ENCODE data around the gene ZSWIM8. TPM values are rescaled to one million over a fixed set of nuclear protein-coding genes. Genes with fewer than 3 reads are reported as not detected.
A peak's percentile ranks its signal among the peaks of the same experiment; 100 is the strongest.

The ZSWIM8 gene
- total RNA-seq, 1 donor from 2014 or later: 102 TPM

GRCh38 chr10:73773152-73773879 is 12.1 kb upstream of the ZSWIM8 start:
- H3K27me3 Mint-ChIP-seq (ENCODE audit: low read depth): no peaks in the 10 kb centered on the region
- no peak for TF ChIP-seq CTCF (IDR thresholded peaks at IDR 0.05)
- peak overlapping the region; percentile 94 for H3K4me3 Mint-ChIP-seq (ENCODE audit: unreplicated experiment)
- DNase-seq (ENCODE audit: low spot score): no peak
- peaks cover 25% of the 10 kb centered on the region for H3K36me3 Mint-ChIP-seq (ENCODE audit: low read depth)
- peak overlapping the region; percentile 92 for H3K27ac Mint-ChIP-seq (ENCODE audit: unreplicated experiment)
- no peaks in the 10 kb centered on the region for H3K9me3 Mint-ChIP-seq (ENCODE audit: low read depth)
- peaks cover 44% of the 10 kb centered on the region for H3K4me1 Mint-ChIP-seq (ENCODE audit: low read depth)

- DNase-seq (ENCODE audit: low spot score): no peak
- peak overlapping the region; percentile 6 for H3K27ac Mint-ChIP-seq (ENCODE audit: unreplicated experiment)
- H3K27me3 Mint-ChIP-seq (ENCODE audit: low read depth): no peaks in the 10 kb centered on the region
- peak overlapping the region; percentile 94 for H3K4me3 Mint-ChIP-seq (ENCODE audit: unreplicated experiment)
- TF ChIP-seq CTCF (IDR thresholded peaks at IDR 0.05): peak; percentile 58
- H3K9me3 Mint-ChIP-seq (ENCODE audit: low read depth): no peaks in the 10 kb centered on the region
- peaks cover 45% of the 10 kb centered on the region for H3K4me1 Mint-ChIP-seq (ENCODE audit: low read depth)
- H3K36me3 Mint-ChIP-seq (ENCODE audit: low read depth): peaks cover 15% of the 10 kb centered on the region
These were observed 10.8 kb upstream of the ZSWIM8 start for GRCh38 chr10:73774637-73775036.

- peaks cover 8% of the 10 kb centered on the region for H3K36me3 Mint-ChIP-seq (ENCODE audit: low read depth)
- no peaks in the 10 kb centered on the region for H3K9me3 Mint-ChIP-seq (ENCODE audit: low read depth)
- no peak for TF ChIP-seq CTCF (IDR thresholded peaks at IDR 0.05)
- H3K4me3 Mint-ChIP-seq (ENCODE audit: unreplicated experiment): no peak overlapping the region
- no peaks in the 10 kb centered on the region for H3K27me3 Mint-ChIP-seq (ENCODE audit: low read depth)
- no peak for DNase-seq (ENCODE audit: low spot score)
- H3K27ac Mint-ChIP-seq (ENCODE audit: unreplicated experiment): no peak overlapping the region
- peaks cover 55% of the 10 kb centered on the region for H3K4me1 Mint-ChIP-seq (ENCODE audit: low read depth)
These were observed 6.4 kb upstream of the ZSWIM8 start for GRCh38 chr10:73779018-73779417.

GRCh38 chr10:73779539-73780197 is 5.7 kb upstream of the ZSWIM8 start:
- H3K27ac Mint-ChIP-seq (ENCODE audit: unreplicated experiment): peak overlapping the region; percentile 18

More at GRCh38 chr10:73779539-73780197, 5.7 kb upstream of the ZSWIM8 start:
- DNase-seq (ENCODE audit: low spot score): no peak
- Mint-ChIP-seq H3K4me1 (ENCODE audit: low read depth) (peaks cover 51% of the 10 kb centered on the region), H3K9me3 (ENCODE audit: low read depth) (no peaks in the 10 kb centered on the region), H3K4me3 (ENCODE audit: unreplicated experiment) (peak overlapping the region; percentile 14), H3K36me3 (ENCODE audit: low read depth) (peaks cover 8% of the 10 kb centered on the region), H3K27me3 (ENCODE audit: low read depth) (no peaks in the 10 kb centered on the region)
- TF ChIP-seq CTCF (IDR thresholded peaks at IDR 0.05): no peak

Measured in chondrocyte (in vitro differentiated cells).